HG03565 (cell line): Measurements from ENCODE around the gene POU6F2.
"Not testable (repeated sequence)": the region's sequence is repeated elsewhere in the genome, so short reads cannot be mapped to it uniquely, and the experiment has no call there.

Source experiments
- ATAC-seq: cut with Tn5 transposase; IDR thresholded peaks from one replicate; pipeline ENCODE4 v1.9.1; 2021; ENCODE audit warnings: mild to moderate bottlenecking, moderate library complexity; ENCODE audit not compliant: unreplicated experiment

The POU6F2 gene

GRCh38 chr7:38978491-38978890 lies 782 bp downstream of the POU6F2 start:
- ATAC-seq, result no peak

- no peak for ATAC-seq
These were observed 14.5 kb downstream of the POU6F2 start for GRCh38 chr7:38992203-38992602.

GRCh38 chr7:39001595-39001994 lies 23.9 kb downstream of the POU6F2 start:
- ATAC-seq, result no peak

GRCh38 chr7:39002755-39003154 lies 25.0 kb downstream of the POU6F2 start:
- no peak for ATAC-seq

GRCh38 chr7:39005036-39005435 lies 27.3 kb downstream of the POU6F2 start:
- ATAC-seq, result no peak

GRCh38 chr7:39005461-39005860 lies 27.8 kb downstream of the POU6F2 start:
- no peak for ATAC-seq

- not testable (repeated sequence) for ATAC-seq
These were observed 35.6 kb downstream of the POU6F2 start for GRCh38 chr7:39013049-39013939.

GRCh38 chr7:39016609-39017008 lies 38.9 kb downstream of the POU6F2 start:
- no peak for ATAC-seq

- no peak for ATAC-seq
These were observed 39.7 kb downstream of the POU6F2 start for GRCh38 chr7:39017369-39017915.

- ATAC-seq, result no peak
These were observed 45.1 kb downstream of the POU6F2 start for GRCh38 chr7:39022796-39023195.

GRCh38 chr7:39027491-39027890 lies 49.8 kb downstream of the POU6F2 start:
- no peak for ATAC-seq

- ATAC-seq, result no peak
These were observed 56.3 kb downstream of the POU6F2 start for GRCh38 chr7:39033885-39034624.

GRCh38 chr7:39035156-39035555 lies 57.4 kb downstream of the POU6F2 start:
- no peak for ATAC-seq

- ATAC-seq, result no peak
These were observed 58.2 kb downstream of the POU6F2 start for GRCh38 chr7:39035903-39036302.

- ATAC-seq, result no peak
These were observed 65.0 kb downstream of the POU6F2 start for GRCh38 chr7:39042670-39043069.

GRCh38 chr7:39043531-39043930 lies 65.8 kb downstream of the POU6F2 start:
- no peak for ATAC-seq

- ATAC-seq, result no peak
These were observed 66.8 kb downstream of the POU6F2 start for GRCh38 chr7:39044489-39044888.

- no peak for ATAC-seq
These were observed 67.5 kb downstream of the POU6F2 start for GRCh38 chr7:39045231-39045630.

- ATAC-seq, result no peak
These were observed 73.6 kb downstream of the POU6F2 start for GRCh38 chr7:39051279-39051678.

- no peak for ATAC-seq
These were observed 74.0 kb downstream of the POU6F2 start for GRCh38 chr7:39051707-39052106.

GRCh38 chr7:39054731-39055130 lies 77.0 kb downstream of the POU6F2 start:
- ATAC-seq, result no peak

- ATAC-seq, result no peak
These were observed 78.4 kb downstream of the POU6F2 start for GRCh38 chr7:39056153-39056552.
